ENCODE measurements around the gene SARDH.

SARDH gene

DNA sequence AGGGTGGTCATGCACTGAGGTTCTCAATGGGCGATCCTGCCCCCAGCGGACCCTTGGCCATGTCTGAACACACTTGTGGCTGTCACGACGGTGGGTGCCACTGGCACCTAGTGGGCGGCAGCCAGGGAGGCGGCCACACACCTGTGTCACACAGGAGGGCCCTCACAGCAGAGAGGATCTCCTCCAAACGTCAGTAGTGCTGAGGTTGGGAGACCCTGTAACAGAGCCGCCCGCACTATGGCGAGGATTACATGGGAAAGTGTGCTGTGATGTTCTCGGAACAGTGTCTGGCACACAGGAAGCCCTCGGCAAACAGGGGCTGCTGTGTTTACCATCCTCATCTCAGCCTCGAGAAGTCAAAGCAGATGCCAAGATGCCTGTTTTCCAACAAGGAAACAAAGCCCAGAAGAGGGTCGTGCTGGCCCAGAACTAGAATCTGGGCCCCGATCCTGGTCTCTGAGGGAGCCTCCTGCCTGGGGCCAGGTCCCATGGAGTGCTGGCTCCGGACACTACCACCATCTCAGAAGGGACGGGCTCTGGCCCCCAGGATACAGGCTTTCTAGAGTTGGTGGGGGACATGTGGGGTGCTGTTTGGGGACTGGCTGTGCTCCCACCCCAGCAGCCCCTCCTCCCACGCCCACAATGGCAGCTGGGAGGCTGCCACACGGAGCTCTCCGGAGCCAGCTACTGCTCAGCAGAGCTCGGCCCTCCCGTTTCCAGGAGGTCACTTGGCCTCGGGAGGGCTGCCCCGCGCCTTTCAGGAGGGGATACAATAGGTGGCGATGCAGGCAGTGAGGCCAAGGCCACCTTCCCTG is 53.8 kb downstream of the SARDH start:
- Mint-ChIP-seq H3K27me3 (ENCODE audit: low read depth) (peaks cover 18% of the 10 kb centered on the region), H3K36me3 (ENCODE audit: low read depth) (no peaks in the 10 kb centered on the region), H3K9me3 (no peaks in the 10 kb centered on the region), H3K27ac (peak overlapping the region; percentile 89 to 90 (median 90)), H3K4me1 (peaks cover 26% of the 10 kb centered on the region), H3K4me3 (peak overlapping the region in 1 of 3 experiments; percentile 17)
- TF ChIP-seq, protein P1, sequence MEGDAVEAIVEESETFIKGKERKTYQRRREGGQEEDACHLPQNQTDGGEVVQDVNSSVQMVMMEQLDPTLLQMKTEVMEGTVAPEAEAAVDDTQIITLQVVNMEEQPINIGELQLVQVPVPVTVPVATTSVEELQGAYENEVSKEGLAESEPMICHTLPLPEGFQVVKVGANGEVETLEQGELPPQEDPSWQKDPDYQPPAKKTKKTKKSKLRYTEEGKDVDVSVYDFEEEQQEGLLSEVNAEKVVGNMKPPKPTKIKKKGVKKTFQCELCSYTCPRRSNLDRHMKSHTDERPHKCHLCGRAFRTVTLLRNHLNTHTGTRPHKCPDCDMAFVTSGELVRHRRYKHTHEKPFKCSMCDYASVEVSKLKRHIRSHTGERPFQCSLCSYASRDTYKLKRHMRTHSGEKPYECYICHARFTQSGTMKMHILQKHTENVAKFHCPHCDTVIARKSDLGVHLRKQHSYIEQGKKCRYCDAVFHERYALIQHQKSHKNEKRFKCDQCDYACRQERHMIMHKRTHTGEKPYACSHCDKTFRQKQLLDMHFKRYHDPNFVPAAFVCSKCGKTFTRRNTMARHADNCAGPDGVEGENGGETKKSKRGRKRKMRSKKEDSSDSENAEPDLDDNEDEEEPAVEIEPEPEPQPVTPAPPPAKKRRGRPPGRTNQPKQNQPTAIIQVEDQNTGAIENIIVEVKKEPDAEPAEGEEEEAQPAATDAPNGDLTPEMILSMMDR (IDR thresholded peaks at IDR 0.05; ENCODE audit: unreplicated experiment in 3 of 3) = no peak

DNA sequence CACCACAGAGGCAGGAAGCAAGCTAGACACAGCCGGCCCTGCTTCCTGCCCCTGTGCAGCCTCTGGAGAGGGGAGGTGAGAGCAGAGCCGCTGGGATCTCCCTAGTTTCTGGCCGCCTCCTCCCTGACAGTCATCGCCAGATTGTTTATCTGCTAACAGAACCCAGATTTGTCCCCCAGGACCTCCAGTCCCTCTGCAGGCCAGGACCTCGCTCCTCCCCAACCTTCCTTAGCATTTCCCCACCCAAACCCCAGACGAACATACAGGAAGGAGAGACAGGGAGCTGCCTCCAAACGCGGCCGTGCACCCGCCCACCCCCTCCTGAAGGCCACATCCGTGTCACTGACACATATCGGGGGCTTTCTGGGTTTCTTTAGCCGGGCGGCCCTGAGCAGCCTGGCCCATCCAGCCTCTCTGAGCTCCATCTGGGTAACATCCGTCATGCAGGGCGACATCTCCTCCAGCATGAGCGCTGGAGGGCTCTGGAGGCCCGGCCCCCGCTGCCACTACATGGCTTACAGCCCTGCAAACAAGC is 54.5 kb downstream of the SARDH start:
- Mint-ChIP-seq H3K4me1 (peaks cover 32% of the 10 kb centered on the region), H3K9me3 (no peaks in the 10 kb centered on the region), H3K36me3 (ENCODE audit: low read depth) (no peaks in the 10 kb centered on the region), H3K27ac (peak overlapping the region; percentile 89 to 90 (median 90)), H3K4me3 (peak overlapping the region in 2 of 3 experiments; percentile 30 to 54), H3K27me3 (ENCODE audit: low read depth) (peaks cover 15% of the 10 kb centered on the region)
- TF ChIP-seq, protein P1 (IDR thresholded peaks at IDR 0.05; ENCODE audit: unreplicated experiment in 3 of 3) = no peak

DNA sequence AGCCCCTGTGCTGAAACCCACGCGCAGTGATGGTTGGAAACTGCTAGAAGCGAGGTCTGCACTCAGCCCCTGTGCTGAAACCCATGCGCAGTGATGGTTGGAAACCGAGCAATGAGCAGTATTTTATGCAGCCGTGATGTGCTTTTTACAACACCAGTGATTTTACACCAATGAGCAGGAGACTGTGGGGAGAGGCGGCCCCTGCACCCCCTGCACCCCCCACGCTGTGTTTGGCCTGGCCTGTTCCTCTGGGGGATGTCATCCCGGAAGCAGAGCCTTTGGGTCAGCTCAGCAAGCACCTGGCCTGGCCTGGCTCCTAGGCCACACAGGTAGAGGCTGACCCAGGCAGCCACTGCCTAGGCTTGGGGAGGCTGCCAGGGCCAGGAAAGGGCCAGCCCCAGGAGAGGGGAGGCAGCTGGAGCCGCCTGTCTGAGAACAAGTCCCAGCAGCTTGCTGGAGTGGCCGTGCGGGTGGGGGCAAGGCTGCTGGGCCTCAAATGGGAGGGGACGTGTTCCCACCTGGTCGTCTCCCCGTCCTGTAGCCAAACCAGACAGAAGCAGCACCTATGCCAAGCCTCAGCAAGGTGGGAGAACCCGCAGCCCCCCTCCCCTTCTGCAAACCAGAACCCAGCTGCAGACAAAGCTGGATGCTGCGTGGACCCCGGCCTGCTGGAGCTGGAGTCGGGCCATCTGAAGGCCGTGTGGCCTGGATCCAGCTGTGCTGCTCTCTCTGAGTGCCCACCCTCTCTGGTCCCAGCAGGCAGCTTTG is 55.1 kb downstream of the SARDH start:
- H3K4me1 Mint-ChIP-seq = peaks cover 35% of the 10 kb centered on the region
- no peak overlapping the region for H3K4me3 Mint-ChIP-seq
- no peaks in the 10 kb centered on the region for H3K36me3 Mint-ChIP-seq (ENCODE audit: low read depth)
- no peaks in the 10 kb centered on the region for H3K9me3 Mint-ChIP-seq
- TF ChIP-seq, protein P1 (IDR thresholded peaks at IDR 0.05; ENCODE audit: unreplicated experiment in 3 of 3) = no peak
- H3K27ac Mint-ChIP-seq = peak overlapping the region; percentile 89 to 90 (median 90)
- peaks cover 12% of the 10 kb centered on the region for H3K27me3 Mint-ChIP-seq (ENCODE audit: low read depth)

DNA sequence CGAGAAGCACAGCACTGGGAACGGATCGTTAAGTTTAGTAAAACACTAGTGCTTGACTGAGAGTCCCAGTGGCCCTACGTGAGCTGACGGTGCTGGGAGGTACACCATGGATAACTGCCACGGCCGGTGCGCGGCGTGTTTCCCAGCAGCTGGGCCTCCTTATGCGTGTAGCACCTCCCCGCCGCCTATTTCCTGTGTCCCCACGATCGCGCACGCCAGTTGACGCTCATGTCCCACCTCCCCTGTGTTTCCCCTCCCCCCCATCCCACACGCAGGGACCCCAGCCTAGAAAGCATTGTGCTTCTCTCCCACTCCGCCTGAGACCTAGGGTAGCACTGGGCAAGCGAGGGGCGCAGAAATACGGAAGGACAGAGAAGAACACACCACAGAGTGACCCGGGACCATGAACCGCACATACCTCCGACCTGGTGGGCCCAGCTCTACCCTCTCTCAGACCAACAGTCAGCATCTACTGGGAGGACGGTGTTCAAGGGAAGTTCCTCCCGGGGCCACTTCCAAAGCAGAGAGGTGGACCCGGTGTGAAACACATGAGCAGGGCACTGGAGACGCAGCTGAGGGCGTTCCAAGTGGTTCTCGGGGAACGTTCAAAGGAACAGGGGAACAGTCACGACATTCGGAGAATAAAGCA is 56.4 kb downstream of the SARDH start:
- H3K27ac Mint-ChIP-seq = peak overlapping the region in 1 of 3 experiments; percentile 46
- no peaks in the 10 kb centered on the region for H3K9me3 Mint-ChIP-seq
- H3K4me3 Mint-ChIP-seq = no peak overlapping the region
- peaks cover 15% of the 10 kb centered on the region for H3K27me3 Mint-ChIP-seq (ENCODE audit: low read depth)
- peaks cover 35% of the 10 kb centered on the region for H3K4me1 Mint-ChIP-seq
- TF ChIP-seq, protein P1 (IDR thresholded peaks at IDR 0.05; ENCODE audit: unreplicated experiment in 3 of 3) = no peak
- H3K36me3 Mint-ChIP-seq (ENCODE audit: low read depth) = no peaks in the 10 kb centered on the region

DNA sequence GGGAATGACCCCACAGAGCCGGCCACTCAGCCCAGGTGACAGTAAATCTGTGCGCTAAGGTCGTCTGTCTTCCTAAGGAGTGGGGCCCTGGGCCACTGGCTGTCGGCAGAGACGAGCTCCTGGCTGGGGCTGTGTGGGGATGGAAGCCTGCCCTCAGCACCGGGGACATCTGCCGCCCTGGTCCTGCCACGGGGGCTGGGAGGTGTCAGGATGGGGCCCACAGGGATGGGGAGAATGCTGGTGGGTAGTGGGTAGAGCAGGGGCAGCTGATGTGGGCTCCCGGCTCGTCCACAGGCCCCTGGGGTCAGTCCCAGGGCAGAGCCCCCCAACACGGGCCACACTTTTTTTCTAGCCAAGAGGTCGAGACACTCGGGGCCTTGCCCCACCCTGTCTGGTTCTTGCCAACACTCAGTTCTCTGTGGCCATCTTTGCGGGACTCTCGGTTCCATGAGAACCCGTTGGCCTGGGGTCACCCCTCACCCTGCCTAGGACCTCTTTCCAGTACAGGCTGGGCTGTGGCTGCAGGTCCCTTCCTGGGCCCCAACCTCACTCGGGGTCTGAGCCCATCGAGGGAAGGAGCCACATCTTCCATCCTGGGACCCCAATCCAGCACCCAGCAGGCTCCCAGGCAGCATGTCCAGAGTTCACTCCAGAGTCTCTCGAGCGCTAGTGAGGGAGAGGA is 57.0 kb downstream of the SARDH start:
- H3K4me3 Mint-ChIP-seq = no peak overlapping the region
- no peak overlapping the region for H3K27ac Mint-ChIP-seq
- TF ChIP-seq, protein P1 (IDR thresholded peaks at IDR 0.05; ENCODE audit: unreplicated experiment in 3 of 3) = no peak
- peaks cover 21% of the 10 kb centered on the region for H3K27me3 Mint-ChIP-seq (ENCODE audit: low read depth)
- H3K9me3 Mint-ChIP-seq = no peaks in the 10 kb centered on the region
- no peaks in the 10 kb centered on the region for H3K36me3 Mint-ChIP-seq (ENCODE audit: low read depth)
- H3K4me1 Mint-ChIP-seq = peaks cover 41% of the 10 kb centered on the region
